Epithelial cell of esophagus (primary cell): ENCODE measurements around the gene POLE3.

Experiments
- DNase-seq: peaks from one replicate; pipeline ENCODE4 v3.0.0; 2010; ENCODE audit warnings: low read depth
- H3K4me3 ChIP-seq: 2 replicates; pipeline ENCODE4 v1.5.1; 2011; ENCODE audit warnings: mild to moderate bottlenecking, low read length, control low read depth
- TF ChIP-seq, protein P1 (sequence below): IDR thresholded peaks from 2 replicates; pipeline ENCODE4 v1.5.1; 2011; ENCODE audit warnings: low read depth, mild to moderate bottlenecking, low read length, control low read depth, inconsistent platforms; ENCODE audit not compliant: insufficient read depth; ENCODE audit errors: missing control alignments

The POLE3 gene

DNA sequence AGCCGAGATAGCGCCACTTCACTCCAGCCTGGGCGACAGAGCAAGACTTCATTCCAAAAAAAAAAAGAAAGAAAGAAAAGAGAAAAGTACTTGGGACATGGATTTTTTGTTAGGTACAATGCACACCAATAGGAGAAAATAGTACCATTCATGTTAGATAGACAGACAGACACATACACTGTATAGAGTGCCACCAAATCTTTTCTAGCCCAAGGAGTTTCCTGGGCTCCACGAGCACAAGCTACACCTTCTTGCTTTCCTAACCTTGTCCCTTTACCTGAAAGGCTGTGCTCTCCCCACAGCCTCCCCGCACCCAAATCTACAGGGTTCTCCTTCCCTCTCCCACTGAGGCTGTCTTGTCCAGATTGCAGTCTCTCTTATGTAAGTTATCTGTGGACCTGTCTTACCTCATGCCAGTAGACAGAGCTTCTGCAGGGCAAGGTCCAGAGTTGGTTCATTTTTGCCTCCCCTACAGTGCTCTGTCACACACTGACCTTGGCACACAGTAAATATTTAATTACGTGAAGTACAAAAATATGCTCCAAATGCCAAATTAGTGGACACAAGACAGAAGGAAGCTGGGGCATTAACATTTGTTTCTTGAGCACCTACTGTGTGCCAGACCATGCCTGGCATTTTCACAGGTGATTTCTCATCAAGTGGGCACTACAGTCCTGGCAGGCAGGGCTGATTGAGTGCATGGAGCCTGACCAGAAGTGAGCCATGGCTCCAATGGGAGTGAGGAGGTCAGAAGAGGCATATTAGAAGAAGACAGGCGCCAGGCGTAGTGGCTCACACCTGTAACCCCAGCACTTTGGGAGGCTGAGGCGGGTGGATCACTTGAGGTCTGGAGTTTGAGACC is 15.2 kb downstream of the POLE3 start:
- DNase-seq, result no peak
- no peak overlapping the region for H3K4me3 ChIP-seq
- TF ChIP-seq, protein P1, sequence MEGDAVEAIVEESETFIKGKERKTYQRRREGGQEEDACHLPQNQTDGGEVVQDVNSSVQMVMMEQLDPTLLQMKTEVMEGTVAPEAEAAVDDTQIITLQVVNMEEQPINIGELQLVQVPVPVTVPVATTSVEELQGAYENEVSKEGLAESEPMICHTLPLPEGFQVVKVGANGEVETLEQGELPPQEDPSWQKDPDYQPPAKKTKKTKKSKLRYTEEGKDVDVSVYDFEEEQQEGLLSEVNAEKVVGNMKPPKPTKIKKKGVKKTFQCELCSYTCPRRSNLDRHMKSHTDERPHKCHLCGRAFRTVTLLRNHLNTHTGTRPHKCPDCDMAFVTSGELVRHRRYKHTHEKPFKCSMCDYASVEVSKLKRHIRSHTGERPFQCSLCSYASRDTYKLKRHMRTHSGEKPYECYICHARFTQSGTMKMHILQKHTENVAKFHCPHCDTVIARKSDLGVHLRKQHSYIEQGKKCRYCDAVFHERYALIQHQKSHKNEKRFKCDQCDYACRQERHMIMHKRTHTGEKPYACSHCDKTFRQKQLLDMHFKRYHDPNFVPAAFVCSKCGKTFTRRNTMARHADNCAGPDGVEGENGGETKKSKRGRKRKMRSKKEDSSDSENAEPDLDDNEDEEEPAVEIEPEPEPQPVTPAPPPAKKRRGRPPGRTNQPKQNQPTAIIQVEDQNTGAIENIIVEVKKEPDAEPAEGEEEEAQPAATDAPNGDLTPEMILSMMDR, result no peak

DNA sequence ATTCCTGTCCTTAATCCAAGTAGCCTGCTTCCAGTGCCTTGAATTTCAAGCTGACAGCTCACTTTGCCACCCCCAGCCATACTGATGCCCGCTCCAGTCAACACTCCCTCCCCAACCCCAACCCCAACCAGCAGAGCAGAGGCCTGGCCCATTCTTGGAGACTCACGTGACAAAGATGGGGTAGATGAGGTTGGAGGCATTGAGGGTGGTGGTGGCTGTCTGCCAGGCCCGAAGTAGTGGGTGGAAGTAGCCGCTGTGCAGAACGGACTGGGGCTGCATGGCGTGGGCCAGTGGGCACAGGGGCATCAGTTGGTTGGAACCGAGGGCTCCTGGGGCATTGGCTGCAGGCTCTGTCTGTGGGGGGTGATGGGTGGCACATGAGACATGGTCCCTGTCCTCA is 17.2 kb downstream of the POLE3 start:
- TF ChIP-seq, protein P1, result no peak
- no peak overlapping the region for H3K4me3 ChIP-seq
- DNase-seq, result no peak

DNA sequence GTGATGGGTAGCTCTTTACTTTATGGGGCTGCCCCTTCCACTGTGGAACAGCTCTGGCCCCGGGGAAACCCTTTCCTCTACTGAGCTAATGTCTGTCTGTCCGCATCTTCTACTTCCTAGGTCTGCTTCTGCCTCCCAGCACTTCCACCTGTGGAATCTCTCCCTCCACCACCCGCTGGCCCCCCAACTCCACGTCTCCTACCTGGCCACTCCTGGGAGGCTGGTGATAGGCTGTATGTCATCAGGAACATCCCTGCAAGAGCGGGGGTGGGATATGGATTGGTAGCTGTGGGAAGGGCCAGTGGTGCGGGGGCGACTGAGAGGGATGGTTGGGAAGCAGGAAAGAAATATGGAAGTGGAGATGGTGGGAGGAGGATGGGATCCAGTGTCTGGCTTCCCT is 18.6 kb downstream of the POLE3 start:
- TF ChIP-seq, protein P1, result no peak
- no peak for DNase-seq
- H3K4me3 ChIP-seq, result no peak overlapping the region

DNA sequence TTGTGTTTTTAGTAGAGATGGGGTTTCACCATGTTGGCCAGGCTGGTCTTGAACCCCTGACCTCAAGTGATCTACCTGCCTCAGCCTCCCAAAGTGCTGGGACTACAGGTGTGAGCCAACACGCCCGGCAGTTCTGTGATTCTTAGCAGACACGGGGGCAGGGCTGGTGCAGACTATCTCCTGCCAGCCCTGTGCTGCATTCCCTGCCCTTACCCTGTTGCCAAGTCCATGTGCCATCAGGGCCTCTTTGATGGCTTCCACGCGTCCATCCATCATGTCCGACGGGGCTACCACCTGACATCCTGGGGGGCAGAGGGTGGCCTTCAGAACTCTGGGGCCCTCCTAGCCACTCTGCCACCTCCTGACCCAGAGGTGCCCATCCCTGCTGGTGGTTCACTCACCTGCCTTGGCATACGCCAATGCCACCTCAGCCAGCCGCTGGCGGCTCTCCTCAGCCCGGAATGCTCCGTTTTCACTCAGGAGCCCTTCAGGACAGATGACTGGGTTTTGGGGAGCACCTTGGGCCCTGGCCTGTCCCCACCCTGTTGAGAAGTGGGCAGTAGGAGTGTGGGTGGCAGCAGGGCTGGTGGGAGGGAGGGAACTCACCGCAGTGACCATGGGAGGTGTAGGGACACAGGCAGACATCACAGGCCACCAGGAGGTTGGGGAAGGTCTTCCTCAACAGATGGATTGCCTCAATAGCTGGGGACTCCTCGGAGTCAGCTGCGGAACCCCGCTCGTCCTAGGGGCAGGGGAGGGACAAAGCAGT is 20.1 kb downstream of the POLE3 start:
- no peak overlapping the region for H3K4me3 ChIP-seq
- TF ChIP-seq, protein P1, result no peak

DNA sequence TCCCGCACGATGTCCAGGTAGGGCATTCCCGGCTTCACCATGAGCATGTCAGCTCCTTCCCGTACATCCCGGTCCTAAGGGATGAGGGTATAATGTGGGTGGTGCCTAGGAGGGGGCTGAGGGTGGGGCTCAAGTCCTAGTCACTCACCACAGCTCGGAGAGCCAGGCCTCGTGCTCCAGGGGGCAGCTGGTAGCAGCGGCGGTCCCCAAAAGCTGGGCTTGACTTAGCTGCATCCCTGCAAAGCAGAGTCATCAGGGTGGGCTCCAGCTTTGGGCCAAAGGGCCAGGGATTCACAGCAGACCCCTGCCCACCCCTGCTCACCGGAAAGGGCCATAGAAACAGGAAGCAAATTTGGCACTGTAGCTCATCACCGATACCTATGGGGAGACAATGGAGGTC is 21.0 kb downstream of the POLE3 start:
- TF ChIP-seq, protein P1, result no peak
- no peak for DNase-seq
- no peak overlapping the region for H3K4me3 ChIP-seq

More for the DNA sequence above, 20.1 kb downstream of the POLE3 start:
- DNase-seq, result no peak

DNA sequence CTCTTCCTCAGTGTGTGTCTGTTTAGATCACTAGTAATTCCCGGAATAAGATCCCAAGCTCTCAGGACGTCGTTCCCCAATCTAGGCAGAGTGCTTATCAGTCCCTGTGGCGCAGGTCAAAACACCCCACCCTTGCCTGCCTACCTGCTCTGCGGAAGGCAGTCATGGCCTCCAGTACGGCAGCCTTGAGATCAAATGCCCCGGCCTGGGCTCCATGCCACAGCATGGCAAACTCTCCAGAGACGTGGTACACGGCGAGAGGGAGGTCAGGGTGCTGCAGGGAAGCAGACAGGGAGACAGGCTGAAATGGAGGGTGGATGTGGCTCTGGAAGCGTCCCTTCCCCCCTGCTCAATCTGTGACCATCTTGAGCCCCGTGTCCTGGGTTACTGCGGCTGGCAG is 21.6 kb downstream of the POLE3 start:
- TF ChIP-seq, protein P1, result no peak
- no peak for DNase-seq
- no peak overlapping the region for H3K4me3 ChIP-seq
